Loucy (cell line): ENCODE measurements around the gene NRIP3.

Experiments
- CTCF ChIP-seq: fragments of 200-600 bp; sonication (generic); conservative IDR thresholded peaks from 2 replicates; pipeline ENCODE4 v1.5.1; 2014; ENCODE audit warnings: mild to moderate bottlenecking, antibody characterized with exemption, low read length
- EZH2phosphoT487 ChIP-seq: fragments of 200-600 bp; IDR thresholded peaks from 2 replicates; pipeline ENCODE4 v1.6.1; 2018; ENCODE audit warnings: antibody characterized with exemption, mild to moderate bottlenecking, moderate library complexity, borderline replicate concordance

GRCh38 chr11:9049959-9050358, 46.2 kb upstream of the NRIP3 start:
- TF ChIP-seq CTCF (no peak), EZH2phosphoT487 (no peak)
